T-cell (primary cell): ENCODE data around the gene PRR14. TPM values are rescaled to one million over a fixed set of nuclear protein-coding genes. Genes with fewer than 3 reads are reported as not detected.

Source experiments
- ATAC-seq, 4 experiments: fragments of 200-7000 bp in 3 of 4; fragments of 150-1000 bp in 1 of 4; cut with Tn5 transposase; replicated peaks in 1 of 4; 1 replicate in 3 of 4; 2 replicates in 1 of 4; pipeline ENCODE4 v1.10.0; 2021; ENCODE audit warnings: moderate library complexity in 3 of 4, mild to moderate bottlenecking in 2 of 4, moderate number of reproducible peaks in 1 of 4
- CTCF ChIA-PET, 2 donors: fragments of 300-600 bp; sonication (Branson Sonifier 250); formaldehyde crosslinking; loops; one replicate each; lab custom pipeline; 2022; ENCODE audit warnings: antibody characterized with exemption in 2 of 2; lab: Charles Lee
- POLR2A ChIA-PET, 2 donors: fragments of 300-600 bp; sonication (Branson Sonifier 250); formaldehyde crosslinking; loops; one replicate each; lab custom pipeline; 2022; ENCODE audit warnings: antibody characterized with exemption in 2 of 2; lab: Charles Lee
- DNase-seq, 35 experiments: peaks; one replicate each; pipeline versions ENCODE4 v3.0.0 to v3.0.0-alpha.2; 2013 to 2023
- H3K27ac ChIP-seq: one replicate; pipeline ENCODE4 v1.5.1; 2013; ENCODE audit warnings: low read length
- H3K27me3 ChIP-seq, 2 experiments: replicated peaks in 1 of 2; 1 replicate in 1 of 2; 2 replicates in 1 of 2; pipeline versions ENCODE4 v1.6.1 to v1.7.0; 2013; ENCODE audit warnings: low read length in 1 of 2, mixed read lengths in 1 of 2; ENCODE audit not compliant: control insufficient read depth in 2 of 2, insufficient read depth in 2 of 2; ENCODE audit errors: extremely low read depth in 1 of 2
- H3K36me3 ChIP-seq, 2 donors: 1 replicate in 1 of 2; 2 replicates in 1 of 2; pipeline versions ENCODE4 v1.6.1 to v1.7.0; 2013; ENCODE audit warnings: low read length in 1 of 2; ENCODE audit not compliant: control insufficient read depth in 2 of 2, insufficient read depth in 1 of 2; ENCODE audit errors: extremely low read depth in 1 of 2
- H3K4me1 ChIP-seq, 2 experiments: 1 replicate in 1 of 2; 2 replicates in 1 of 2; pipeline versions ENCODE4 v1.6.1 to v1.7.0; 2013; ENCODE audit warnings: low read length in 2 of 2, mixed read lengths in 1 of 2; ENCODE audit not compliant: insufficient read depth in 2 of 2, control insufficient read depth in 1 of 2; ENCODE audit errors: extremely low read depth in 1 of 2
- H3K4me3 ChIP-seq, 2 donors: 1 replicate in 1 of 2; 2 replicates in 1 of 2; pipeline versions ENCODE4 v1.5.1 to v1.7.0; 2013; ENCODE audit warnings: mild to moderate bottlenecking in 2 of 2, low read length in 1 of 2, moderate library complexity in 1 of 2; ENCODE audit not compliant: control insufficient read depth in 1 of 2; ENCODE audit errors: extremely low read depth in 1 of 2
- H3K9me3 ChIP-seq: 2 replicates; pipeline ENCODE4 v1.7.0; 2013
- H3K27ac Mint-ChIP-seq, 2 donors: one replicate each; pipeline ENCODE4 v1.8.0; 2020 to 2021; ENCODE audit warnings: mild to moderate bottlenecking in 2 of 2, mixed read lengths in 2 of 2
- H3K27me3 Mint-ChIP-seq, 2 donors: one replicate each; pipeline ENCODE4 v1.8.0; 2021 to 2022; ENCODE audit warnings: mixed read lengths in 2 of 2
- H3K36me3 Mint-ChIP-seq: one replicate; pipeline ENCODE4 v1.8.0; 2021; ENCODE audit warnings: mixed read lengths
- H3K4me1 Mint-ChIP-seq, 3 donors: one replicate each; pipeline ENCODE4 v1.8.0; 2020 to 2022; ENCODE audit warnings: mixed read lengths in 3 of 3, mild to moderate bottlenecking in 1 of 3
- H3K4me3 Mint-ChIP-seq, 3 donors: one replicate each; pipeline ENCODE4 v1.8.0; 2020 to 2022; ENCODE audit warnings: mild to moderate bottlenecking in 3 of 3, mixed read lengths in 3 of 3, moderate library complexity in 3 of 3
- H3K9me3 Mint-ChIP-seq, 3 donors: one replicate each; pipeline ENCODE4 v1.8.0; 2020 to 2022; ENCODE audit warnings: mixed read lengths in 3 of 3
- WGBS: methylation state at CpG from one replicate; pipeline ENCODE4 v1.1.5; 2013; ENCODE audit warnings: missing lambda C conversion rate; ENCODE audit not compliant: insufficient coverage; 5-methylcytosine and 5-hydroxymethylcytosine counted together
- total RNA-seq, 35 experiments: library from RNA in 6 of 35; stranded (reverse) in 6 of 35; fragments of 120-200 nt in 1 of 35; gene quantifications; one replicate each; pipeline versions ENCODE4 v1.2.1 to v1.2.4 and lab custom pipeline; 2013 to 2026

PRR14 gene
- total RNA-seq, 5 donors from 2014 or later (not counting 1 experiment from before 2014, with no cell fraction given), result 57.9 to 121 (median 89.6) TPM

GRCh38 chr16:30651124-30652004 lies 604 bp downstream of the PRR14 start:
- peaks cover 21% of the 10 kb centered on the region for H3K36me3 Mint-ChIP-seq
- Histone ChIP-seq H3K9me3 (no peaks in the 10 kb centered on the region), H3K27me3 (no peaks in the 10 kb centered on the region), H3K4me1 (peaks cover 4 to 33% of the 10 kb centered on the region in 2 experiments), H3K27ac (peak overlapping the region; percentile 98), H3K4me3 (peak overlapping the region; percentile 93 to 99), H3K36me3 (peaks cover 12 to 46% of the 10 kb centered on the region in 2 donors)
- H3K4me1 Mint-ChIP-seq, result peaks cover 30 to 33% (median 32%) of the 10 kb centered on the region in 3 donors
- peak overlapping the region; percentile 98 to 99 for H3K27ac Mint-ChIP-seq
- ChIA-PET POLR2A (interaction anchor here in 1 of 2 donors (0.6 kb wide), 1 partner anchor 7 kb away, joined by 4 read pairs; no protein-coding TSS in a partner anchor), CTCF (interaction anchor here (0.6 to 2.2 kb wide), 7 partner anchors 9 to 222 kb away, joined by 3 to 8 read pairs (median 4); partner anchors contain the start of gene DCTPP1 (in 1 of the 2))
- H3K4me3 Mint-ChIP-seq, result peak overlapping the region; percentile 92 to 100 (median 98)
- H3K27me3 Mint-ChIP-seq, result no peaks in the 10 kb centered on the region
- H3K9me3 Mint-ChIP-seq, result no peaks in the 10 kb centered on the region
- DNase-seq (peak; percentile 43 to 87 (median 62)), ATAC-seq (peak; percentile 59 to 67 (median 64))
- under 1% methylated on average over 55 of the region's 71 CpGs for WGBS

GRCh38 chr16:30652005-30652296 lies 1.2 kb downstream of the PRR14 start:
- Mint-ChIP-seq H3K27me3 (no peaks in the 10 kb centered on the region), H3K4me3 (peak overlapping the region; percentile 78 to 92 (median 82)), H3K27ac (peak overlapping the region; percentile 80 to 81), H3K9me3 (no peaks in the 10 kb centered on the region), H3K36me3 (peaks cover 22% of the 10 kb centered on the region), H3K4me1 (peaks cover 36 to 37% (median 37%) of the 10 kb centered on the region in 3 donors)
- H3K36me3 ChIP-seq, result peaks cover 12 to 51% of the 10 kb centered on the region in 2 donors
- ChIA-PET CTCF (no interaction called here), POLR2A (no interaction called here)
- H3K4me1 ChIP-seq, result peaks cover 5 to 38% of the 10 kb centered on the region in 2 experiments
- no peaks in the 10 kb centered on the region for H3K27me3 ChIP-seq
- H3K27ac ChIP-seq, result peak overlapping the region; percentile 95
- ATAC-seq (no peak), DNase-seq (no peak)
- H3K9me3 ChIP-seq, result no peaks in the 10 kb centered on the region
- WGBS, result 6% methylated on average over 2 of the region's 2 CpGs
- H3K4me3 ChIP-seq, result peak overlapping the region; percentile 51 to 99

- ChIA-PET POLR2A (no interaction called here), CTCF (no interaction called here)
- no peaks in the 10 kb centered on the region for H3K9me3 Mint-ChIP-seq
- peaks cover 22% of the 10 kb centered on the region for H3K36me3 Mint-ChIP-seq
- no peak for DNase-seq
- H3K9me3 ChIP-seq, result no peaks in the 10 kb centered on the region
- H3K27me3 ChIP-seq, result no peaks in the 10 kb centered on the region
- H3K36me3 ChIP-seq, result peaks cover 12 to 51% of the 10 kb centered on the region in 2 donors
- peaks cover 12 to 46% of the 10 kb centered on the region in 2 experiments for H3K4me1 ChIP-seq
- H3K27ac Mint-ChIP-seq, result peak overlapping the region; percentile 80 to 81
- ATAC-seq, result no peak
- no peak overlapping the region for H3K27ac ChIP-seq
- peak overlapping the region; percentile 78 to 92 (median 82) for H3K4me3 Mint-ChIP-seq
- H3K27me3 Mint-ChIP-seq, result no peaks in the 10 kb centered on the region
- H3K4me3 ChIP-seq, result no peak overlapping the region
- 96% methylated on average over 18 of the region's 18 CpGs for WGBS
- peaks cover 43 to 45% (median 45%) of the 10 kb centered on the region in 3 donors for H3K4me1 Mint-ChIP-seq
Measured at GRCh38 chr16:30652718-30653117, 2.0 kb downstream of the PRR14 start.

- no peak overlapping the region for H3K27ac Mint-ChIP-seq
- ChIA-PET POLR2A (interaction anchor here in 1 of 2 donors (0.7 kb wide), 1 partner anchor 103 kb away, joined by 3 read pairs; no protein-coding TSS in a partner anchor), CTCF (no interaction called here)
- Histone ChIP-seq H3K27ac (no peak overlapping the region), H3K4me3 (no peak overlapping the region), H3K9me3 (no peaks in the 10 kb centered on the region), H3K4me1 (peaks cover 12 to 41% of the 10 kb centered on the region in 2 experiments), H3K27me3 (no peaks in the 10 kb centered on the region), H3K36me3 (peaks cover 12 to 51% of the 10 kb centered on the region in 2 donors)
- no peak overlapping the region for H3K4me3 Mint-ChIP-seq
- DNase-seq (no peak), ATAC-seq (no peak)
- H3K36me3 Mint-ChIP-seq, result peaks cover 22% of the 10 kb centered on the region
- H3K9me3 Mint-ChIP-seq, result no peaks in the 10 kb centered on the region
- no peaks in the 10 kb centered on the region for H3K27me3 Mint-ChIP-seq
- peaks cover 41 to 43% (median 42%) of the 10 kb centered on the region in 3 donors for H3K4me1 Mint-ChIP-seq
- WGBS, result 93% methylated on average over 7 of the region's 18 CpGs
Measured at GRCh38 chr16:30654856-30655255, 4.1 kb downstream of the PRR14 start.

GRCh38 chr16:30655815-30656347 lies 5.1 kb downstream of the PRR14 start:
- no peaks in the 10 kb centered on the region for H3K9me3 ChIP-seq
- peak overlapping the region; percentile 61 to 78 for H3K27ac Mint-ChIP-seq
- ATAC-seq (no peak), DNase-seq (no peak)
- no peak overlapping the region for H3K4me3 ChIP-seq
- H3K27me3 Mint-ChIP-seq, result no peaks in the 10 kb centered on the region
- ChIA-PET POLR2A (interaction anchor here (0.5 to 0.6 kb wide), 2 partner anchors 33 to 76 kb away, joined by 3 to 24 read pairs; no protein-coding TSS in a partner anchor), CTCF (interaction anchor here in 1 of 2 donors (0.6 kb wide), 1 partner anchor 38 kb away, joined by 6 read pairs; no protein-coding TSS in a partner anchor)
- H3K9me3 Mint-ChIP-seq, result no peaks in the 10 kb centered on the region
- peaks cover 24% of the 10 kb centered on the region for H3K36me3 Mint-ChIP-seq
- no peak overlapping the region for H3K27ac ChIP-seq
- no peaks in the 10 kb centered on the region for H3K27me3 ChIP-seq
- peak overlapping the region in 1 of 3 donors; percentile 22 for H3K4me3 Mint-ChIP-seq
- WGBS, result over 99% methylated on average over 11 of the region's 12 CpGs
- H3K36me3 ChIP-seq, result peaks cover 12 to 53% of the 10 kb centered on the region in 2 donors
- peaks cover 38 to 41% (median 39%) of the 10 kb centered on the region in 3 donors for H3K4me1 Mint-ChIP-seq
- peaks cover 12 to 46% of the 10 kb centered on the region in 2 experiments for H3K4me1 ChIP-seq

GRCh38 chr16:30656388-30656787 lies 5.6 kb downstream of the PRR14 start:
- peak overlapping the region; percentile 61 to 78 for H3K27ac Mint-ChIP-seq
- no peaks in the 10 kb centered on the region for H3K9me3 Mint-ChIP-seq
- DNase-seq, result no peak
- H3K4me3 Mint-ChIP-seq, result peak overlapping the region in 1 of 3 donors; percentile 22
- Histone ChIP-seq H3K4me3 (no peak overlapping the region), H3K9me3 (no peaks in the 10 kb centered on the region), H3K27ac (peak overlapping the region; percentile 88), H3K36me3 (peaks cover 12 to 58% of the 10 kb centered on the region in 2 donors), H3K4me1 (peaks cover 17 to 51% of the 10 kb centered on the region in 2 experiments), H3K27me3 (no peaks in the 10 kb centered on the region)
- ChIA-PET CTCF (interaction anchor here (0.6 kb wide), 2 partner anchors 30 to 38 kb away, joined by 5 to 6 read pairs; no protein-coding TSS in a partner anchor), POLR2A (interaction anchor here in 1 of 2 donors (0.5 kb wide), 1 partner anchor 76 kb away, joined by 3 read pairs; no protein-coding TSS in a partner anchor)
- WGBS, result 96% methylated on average over 4 of the region's 8 CpGs
- H3K4me1 Mint-ChIP-seq, result peaks cover 41 to 44% (median 44%) of the 10 kb centered on the region in 3 donors
- H3K36me3 Mint-ChIP-seq, result peaks cover 29% of the 10 kb centered on the region
- no peak for ATAC-seq
- no peaks in the 10 kb centered on the region for H3K27me3 Mint-ChIP-seq
